ENCODE results near the gene LYSMD2.

The LYSMD2 gene

GRCh38 chr15:51714162-51714561 is 23.3 kb downstream of the LYSMD2 start:
- no peak overlapping the region for H3K27ac ChIP-seq
- no peak for TF ChIP-seq CTCF (IDR thresholded peaks at IDR 0.05; ENCODE audit: low read depth, low read length)

DNA sequence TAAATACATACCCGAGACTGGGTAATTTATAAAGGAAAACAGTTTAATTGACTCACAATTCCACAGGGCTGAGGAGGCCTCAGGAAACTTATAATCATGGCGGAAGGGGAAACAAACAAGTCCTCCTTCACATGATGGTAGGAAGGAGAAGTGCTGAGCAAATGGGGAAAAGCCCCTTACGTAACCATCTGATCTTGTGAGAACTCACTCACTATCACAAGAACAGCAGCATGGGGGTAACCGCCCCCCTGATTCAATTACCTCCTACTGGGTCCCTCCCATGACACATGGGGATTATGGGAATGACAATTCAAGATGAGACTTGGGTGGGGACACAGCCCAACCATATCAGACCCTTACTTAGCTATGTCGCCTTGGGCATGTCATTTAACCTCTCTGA is 28.4 kb downstream of the LYSMD2 start:
- H3K4me3 ChIP-seq (ENCODE audit: low read depth, low read length): no peak overlapping the region

More at GRCh38 chr15:51714162-51714561, 23.3 kb downstream of the LYSMD2 start:
- Histone ChIP-seq H3K4me3 (ENCODE audit: low read depth, low read length) (no peak overlapping the region), H3K9me3 (ENCODE audit: severe bottlenecking) (no peaks in the 10 kb centered on the region), H3K27me3 (ENCODE audit: insufficient read depth, low read depth, severe bottlenecking) (no peaks in the 10 kb centered on the region), H3K36me3 (peaks cover 44% of the 10 kb centered on the region)
- no peak for DNase-seq

DNA sequence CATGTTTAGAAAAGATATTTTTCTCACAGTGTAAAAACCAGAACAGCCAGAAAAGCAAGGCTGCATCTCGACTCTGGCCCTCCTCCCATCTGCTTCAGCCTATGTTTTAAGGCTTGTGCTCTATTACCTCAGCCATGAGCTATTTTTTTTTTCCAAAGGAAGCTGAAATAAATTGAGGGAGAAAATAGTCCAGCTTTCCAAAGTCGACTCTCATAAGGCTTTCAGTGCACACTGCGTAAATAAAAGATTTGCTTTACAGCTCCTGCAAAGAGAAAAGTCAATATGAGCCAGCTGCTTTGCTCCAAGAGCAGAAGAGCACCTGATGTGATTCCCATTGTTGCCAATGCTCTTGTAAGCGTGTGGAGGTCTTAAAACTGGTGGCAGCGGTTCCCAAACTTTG is 29.4 kb downstream of the LYSMD2 start:
- no peak for TF ChIP-seq CTCF (IDR thresholded peaks at IDR 0.05; ENCODE audit: low read depth, low read length)
- no peak overlapping the region for H3K27ac ChIP-seq
- no peak overlapping the region for H3K4me3 ChIP-seq (ENCODE audit: low read depth, low read length)
- H3K9me3 ChIP-seq (ENCODE audit: severe bottlenecking): no peaks in the 10 kb centered on the region
- peaks cover 23% of the 10 kb centered on the region for H3K36me3 ChIP-seq
- H3K27me3 ChIP-seq (ENCODE audit: insufficient read depth, low read depth, severe bottlenecking): no peaks in the 10 kb centered on the region
- DNase-seq: no peak

More for the DNA sequence above, 28.4 kb downstream of the LYSMD2 start:
- no peak for DNase-seq
- Histone ChIP-seq H3K36me3 (peaks cover 33% of the 10 kb centered on the region), H3K9me3 (ENCODE audit: severe bottlenecking) (no peaks in the 10 kb centered on the region), H3K27ac (no peak overlapping the region), H3K27me3 (ENCODE audit: insufficient read depth, low read depth, severe bottlenecking) (no peaks in the 10 kb centered on the region)
- no peak for TF ChIP-seq CTCF (IDR thresholded peaks at IDR 0.05; ENCODE audit: low read depth, low read length)

- Histone ChIP-seq H3K4me3 (ENCODE audit: low read depth, low read length) (no peak overlapping the region), H3K9me3 (ENCODE audit: severe bottlenecking) (no peaks in the 10 kb centered on the region), H3K27ac (no peak overlapping the region), H3K36me3 (peaks cover 20% of the 10 kb centered on the region), H3K27me3 (ENCODE audit: insufficient read depth, low read depth, severe bottlenecking) (no peaks in the 10 kb centered on the region)
- TF ChIP-seq CTCF (IDR thresholded peaks at IDR 0.05; ENCODE audit: low read depth, low read length): no peak
- DNase-seq: no peak
Measured at GRCh38 chr15:51706926-51707608, 30.4 kb downstream of the LYSMD2 start.

DNA sequence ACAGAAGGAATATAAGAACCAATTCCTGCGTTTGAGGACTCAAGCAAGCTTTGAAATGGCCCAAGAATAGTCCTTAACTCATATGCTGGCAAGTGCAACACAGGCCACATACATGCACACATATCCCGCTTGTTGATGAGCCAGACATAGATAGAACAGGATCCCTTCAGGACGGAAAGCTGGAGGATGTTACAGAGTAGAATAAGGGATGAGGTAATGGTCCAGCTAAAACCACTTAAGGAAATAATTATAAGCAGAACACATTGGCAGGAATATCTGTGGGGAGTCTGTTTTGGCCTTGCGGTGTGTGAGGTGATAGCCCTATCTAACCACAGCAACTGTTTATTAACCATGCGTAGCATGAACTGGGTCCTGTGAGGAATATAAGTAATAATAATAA is 31.2 kb downstream of the LYSMD2 start:
- no peak for TF ChIP-seq CTCF (IDR thresholded peaks at IDR 0.05; ENCODE audit: low read depth, low read length)
- no peak overlapping the region for H3K27ac ChIP-seq
- no peaks in the 10 kb centered on the region for H3K27me3 ChIP-seq (ENCODE audit: insufficient read depth, low read depth, severe bottlenecking)
- H3K36me3 ChIP-seq: peaks cover 21% of the 10 kb centered on the region
- H3K4me3 ChIP-seq (ENCODE audit: low read depth, low read length): no peak overlapping the region
- no peak for DNase-seq
- H3K9me3 ChIP-seq (ENCODE audit: severe bottlenecking): no peaks in the 10 kb centered on the region

DNA sequence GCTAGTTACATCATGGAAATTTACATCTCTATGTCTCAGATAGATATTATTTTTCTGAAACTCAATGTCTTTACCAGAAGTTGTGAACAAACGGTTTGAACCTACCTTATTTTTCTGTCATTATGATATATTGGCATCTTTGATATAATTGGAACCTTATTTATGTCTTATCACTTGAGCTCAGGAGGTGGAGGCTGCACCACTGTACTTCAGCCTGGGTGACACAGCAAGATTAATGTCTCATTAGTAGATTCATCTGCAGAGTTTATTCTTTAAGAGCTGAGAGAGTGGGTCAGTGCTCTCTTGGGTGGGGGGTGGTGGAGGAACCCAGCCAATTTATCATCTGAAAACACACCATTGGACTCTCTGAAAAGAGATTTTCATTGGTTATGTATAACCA is 34.7 kb downstream of the LYSMD2 start:
- Histone ChIP-seq H3K27ac (no peak overlapping the region), H3K9me3 (ENCODE audit: severe bottlenecking) (no peaks in the 10 kb centered on the region), H3K4me3 (ENCODE audit: low read depth, low read length) (no peak overlapping the region), H3K27me3 (ENCODE audit: insufficient read depth, low read depth, severe bottlenecking) (no peaks in the 10 kb centered on the region), H3K36me3 (peaks cover 44% of the 10 kb centered on the region)
- no peak for DNase-seq
- no peak for TF ChIP-seq CTCF (IDR thresholded peaks at IDR 0.05; ENCODE audit: low read depth, low read length)

Measured in WERI-Rb-1 (cell line).